Measurements from ENCODE around the gene TTLL13.
"Not testable (repeated sequence)": the region's sequence is repeated elsewhere in the genome, so short reads cannot be mapped to it uniquely, and the experiment has no call there.

Gene TTLL13

DNA sequence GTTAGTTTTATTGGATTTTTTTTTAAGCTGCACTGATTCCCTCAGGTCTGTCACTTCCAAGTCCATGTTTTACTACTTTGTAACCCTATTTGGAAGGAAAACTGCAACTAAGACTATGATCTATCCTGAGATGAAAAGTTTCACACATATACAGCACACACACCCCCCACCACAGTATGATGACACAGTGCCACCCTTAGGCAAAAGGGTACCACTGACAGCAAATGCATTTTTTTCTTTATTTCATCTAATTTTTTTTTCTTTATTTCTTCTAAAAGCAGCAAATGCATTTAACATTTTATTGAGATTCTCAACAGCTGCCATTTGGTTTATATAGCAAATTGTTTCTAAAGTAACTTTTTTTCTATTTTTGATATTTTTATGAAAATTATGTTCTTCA is 37.3 kb downstream of the TTLL13 start:
- DNase-seq = peak in 3 of 5 donors; percentile 13 to 45 (median 26)

GRCh38 chr15:90287101-90287500 is 37.7 kb downstream of the TTLL13 start:
- no peak for DNase-seq

DNA sequence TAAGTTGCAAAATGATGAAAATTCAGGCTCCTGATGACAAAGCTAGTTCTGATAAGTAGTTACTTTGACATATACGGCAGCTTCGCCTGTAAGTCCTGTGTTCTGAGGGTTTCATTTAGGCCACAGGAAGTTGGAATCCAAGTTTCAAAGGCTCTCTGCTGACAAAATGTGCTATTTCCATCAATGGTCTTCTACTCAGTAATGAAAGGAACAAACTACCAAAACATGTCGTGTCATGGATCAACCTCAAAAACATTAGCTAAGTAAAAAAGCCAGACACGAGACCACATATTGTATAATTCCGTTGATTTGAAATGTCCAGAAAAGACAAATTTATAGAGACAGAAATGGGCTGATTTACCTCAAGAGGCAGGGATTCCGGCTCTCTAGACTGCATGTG is 38.6 kb downstream of the TTLL13 start:
- no peak for DNase-seq

- DNase-seq = no peak
These were observed 42.5 kb downstream of the TTLL13 start for GRCh38 chr15:90291679-90292356.

GRCh38 chr15:90293040-90293810 is 43.9 kb downstream of the TTLL13 start:
- DNase-seq = peak; percentile 35 to 67 (median 50)

- no peak for DNase-seq
These were observed 44.8 kb downstream of the TTLL13 start for GRCh38 chr15:90294159-90294558.

DNA sequence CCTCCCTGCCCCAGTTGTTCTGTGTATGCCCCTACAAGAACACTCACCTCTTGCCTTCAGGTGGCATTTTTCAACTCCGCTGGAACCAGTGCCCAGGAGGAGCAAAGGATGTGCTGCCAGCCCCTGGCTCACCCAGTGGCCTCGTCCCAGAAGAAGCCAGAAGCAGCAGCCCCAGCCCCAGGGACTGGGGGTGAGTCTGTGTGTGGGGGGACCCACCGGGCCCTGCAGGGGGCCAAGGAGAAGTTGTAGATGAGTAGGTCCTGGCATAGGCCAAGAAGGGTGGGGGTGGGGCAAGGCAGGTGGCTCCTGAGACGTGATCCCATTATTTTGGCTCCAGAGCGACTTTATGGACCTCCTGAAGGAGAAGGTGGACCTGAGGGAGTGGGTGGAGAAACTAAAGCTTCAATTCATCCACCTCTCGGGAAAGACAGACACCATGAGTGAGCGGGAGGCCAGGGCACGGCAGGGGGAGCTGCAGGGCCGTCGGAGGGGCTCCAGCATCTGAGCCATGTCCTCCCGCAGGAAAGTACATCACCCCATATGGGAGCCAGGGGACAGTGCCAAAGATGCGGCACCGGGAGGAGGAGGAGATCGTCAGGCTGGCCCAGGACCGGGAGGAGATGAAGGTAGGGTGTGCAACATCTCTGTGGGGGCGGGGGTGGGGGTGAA is 45.4 kb downstream of the TTLL13 start:
- DNase-seq = no peak

GRCh38 chr15:90295270-90295648 is 45.9 kb downstream of the TTLL13 start:
- no peak for DNase-seq

GRCh38 chr15:90296316-90296884 is 47.0 kb downstream of the TTLL13 start:
- not testable (repeated sequence) for DNase-seq

- no peak for DNase-seq
These were observed 47.7 kb downstream of the TTLL13 start for GRCh38 chr15:90297021-90297420.

- DNase-seq = no peak
These were observed 51.2 kb downstream of the TTLL13 start for GRCh38 chr15:90300541-90300940.

DNA sequence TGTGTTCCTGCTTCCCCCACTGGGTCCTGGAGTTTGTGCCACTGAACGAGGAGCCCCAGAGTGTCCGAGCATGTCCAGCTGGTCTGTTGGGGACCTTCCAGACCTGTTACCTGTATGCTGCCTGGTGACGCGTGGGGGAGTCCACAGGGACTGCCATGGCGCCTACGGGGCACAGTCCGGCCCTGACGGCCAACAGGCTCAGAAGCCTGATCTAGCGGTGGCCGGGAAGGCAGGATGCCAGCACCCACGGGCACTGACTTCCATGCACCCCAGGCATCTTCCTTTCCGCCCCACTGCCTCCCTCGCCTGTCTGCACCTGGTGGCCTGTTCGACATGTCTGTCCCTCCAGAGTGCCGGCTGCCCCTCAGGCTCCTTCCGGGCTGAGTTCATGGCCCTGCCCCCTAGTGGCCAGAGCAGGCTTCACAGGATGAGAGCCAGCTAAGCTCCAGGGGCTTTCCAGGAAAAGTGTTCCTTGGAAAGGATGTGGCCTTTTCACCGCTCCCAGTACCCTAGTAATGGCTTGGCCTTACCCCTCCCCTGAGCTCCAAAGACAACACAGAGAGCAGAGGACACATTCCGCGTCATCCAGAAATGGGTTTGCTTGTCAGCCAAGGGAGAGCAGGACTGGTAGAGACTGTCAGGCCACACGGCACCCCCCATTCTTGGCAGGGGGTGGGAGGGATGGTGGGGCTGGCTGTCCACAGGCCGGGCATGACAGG is 51.8 kb downstream of the TTLL13 start:
- peak in 4 of 5 donors; percentile 30 to 54 (median 46) for DNase-seq

- DNase-seq = no peak
These were observed 52.4 kb downstream of the TTLL13 start for GRCh38 chr15:90301707-90302300.

DNA sequence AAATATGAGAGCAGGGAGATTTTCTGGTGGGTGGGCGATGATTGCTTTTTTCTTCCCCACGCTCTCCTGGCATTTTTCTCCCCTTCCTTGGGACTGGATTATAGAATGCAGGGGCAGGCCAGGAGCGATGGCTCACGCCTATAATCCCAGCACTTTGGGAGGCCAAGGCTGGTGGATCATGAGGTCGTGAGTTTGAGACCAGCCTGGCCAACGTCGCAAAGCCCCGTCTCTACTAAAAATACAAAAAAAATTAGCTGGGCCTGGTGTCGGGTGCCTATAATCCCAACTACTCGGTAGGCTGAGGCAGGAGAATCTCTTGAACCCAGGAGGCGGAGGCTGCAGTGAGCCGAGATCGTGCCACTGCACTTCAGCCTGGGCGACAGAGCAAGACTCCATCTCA is 56.0 kb downstream of the TTLL13 start:
- DNase-seq = not testable (repeated sequence)

- no peak for DNase-seq
These were observed 56.6 kb downstream of the TTLL13 start for GRCh38 chr15:90305932-90306331.

- DNase-seq = peak in 1 of 5 donors; percentile 57
These were observed 57.2 kb downstream of the TTLL13 start for GRCh38 chr15:90306560-90306959.

DNA sequence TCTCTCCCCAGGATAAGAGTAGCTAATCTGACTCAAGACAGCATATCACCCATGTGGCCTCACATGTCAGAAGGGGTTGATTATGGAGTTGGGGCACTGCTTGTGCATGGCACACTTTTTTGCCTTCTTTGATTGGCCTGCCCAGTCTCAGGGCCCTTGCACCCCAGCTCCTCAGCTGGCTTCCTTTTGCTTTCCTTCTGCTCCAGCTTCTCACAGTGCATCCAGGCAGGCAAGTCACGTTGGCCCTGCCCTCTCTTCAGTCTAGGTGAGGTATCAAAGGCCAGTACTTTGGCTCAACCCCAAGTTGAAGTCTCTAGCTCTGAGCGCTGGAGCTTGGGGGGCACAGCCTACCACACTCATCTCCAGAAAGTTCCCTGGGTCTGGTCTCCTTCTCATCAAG is 58.3 kb downstream of the TTLL13 start:
- DNase-seq = no peak

DNA sequence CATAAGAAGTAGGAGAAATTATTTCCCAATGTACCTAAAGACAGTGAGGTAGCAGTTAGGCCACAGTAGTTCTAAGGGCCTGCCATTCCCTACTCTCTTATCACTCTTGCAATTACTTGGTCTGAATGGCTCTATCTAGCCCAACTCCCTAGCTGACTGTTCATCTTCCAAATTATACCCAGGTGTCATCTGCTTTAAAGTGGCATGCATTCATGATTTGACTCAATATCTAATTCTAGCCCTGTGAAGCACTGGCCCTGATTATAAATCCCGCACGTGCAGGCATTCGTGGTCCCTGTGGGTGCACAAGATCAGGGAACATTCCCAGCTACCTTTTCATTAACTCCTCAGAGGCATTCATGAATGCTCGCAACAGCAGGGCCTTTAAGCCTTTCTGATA is 59.7 kb downstream of the TTLL13 start:
- DNase-seq = no peak
